Measurements from ENCODE around the gene SLC9A5.

Gene SLC9A5

DNA sequence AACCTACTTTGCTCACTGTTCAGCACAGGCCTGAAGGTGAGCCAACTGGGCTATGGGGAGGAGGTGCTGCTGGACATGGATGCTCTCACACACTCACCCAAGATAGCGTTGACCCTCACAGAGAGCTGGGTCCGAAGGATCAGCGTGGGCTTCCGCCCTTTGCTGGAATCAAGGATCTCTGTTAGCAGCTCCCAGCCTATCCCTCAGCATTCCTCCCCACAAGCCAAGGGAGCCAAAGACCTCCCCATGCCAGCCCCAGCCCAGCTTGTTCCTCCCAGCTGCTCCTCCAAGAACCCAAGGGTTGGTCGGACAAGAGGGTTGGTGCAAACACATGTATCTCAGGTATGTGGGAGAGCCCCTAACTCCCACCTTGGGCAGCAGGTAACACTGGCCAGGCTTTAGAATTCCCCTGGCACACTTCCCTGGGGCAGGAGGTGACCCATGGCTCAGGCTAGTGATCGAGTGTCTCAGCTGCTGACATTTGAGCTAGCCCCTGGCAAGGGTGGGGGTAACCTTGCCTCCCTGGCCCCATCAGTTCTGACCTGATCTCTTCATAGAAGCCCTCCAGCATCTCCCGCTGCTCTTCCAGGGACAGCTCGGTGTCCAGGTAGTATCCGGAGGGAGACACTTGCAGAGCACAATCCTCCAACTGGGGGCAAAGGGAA lies 9.8 kb upstream of the SLC9A5 start:
- DNase-seq (ENCODE audit: low read depth), result no peak

DNA sequence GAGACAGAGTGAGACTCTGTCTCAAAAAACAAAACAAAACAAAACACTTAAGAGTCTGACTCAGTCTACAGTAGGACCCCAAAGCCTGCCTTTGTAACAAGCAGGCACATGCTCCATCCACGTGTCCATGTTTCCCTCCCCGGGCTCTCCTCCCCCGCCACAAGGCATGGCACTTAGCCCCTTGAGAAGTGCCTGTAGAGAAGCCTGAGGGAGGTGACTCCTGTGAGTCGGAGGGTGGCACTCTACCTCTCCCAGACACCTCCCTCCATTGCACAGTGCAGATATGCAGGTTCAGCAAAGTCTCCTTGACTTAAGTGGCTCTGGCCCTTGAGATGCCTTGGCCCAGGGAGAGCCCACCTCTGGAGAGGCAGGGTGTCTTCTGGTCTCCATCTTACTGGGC lies 8.3 kb upstream of the SLC9A5 start:
- DNase-seq (ENCODE audit: low read depth), result no peak

DNA sequence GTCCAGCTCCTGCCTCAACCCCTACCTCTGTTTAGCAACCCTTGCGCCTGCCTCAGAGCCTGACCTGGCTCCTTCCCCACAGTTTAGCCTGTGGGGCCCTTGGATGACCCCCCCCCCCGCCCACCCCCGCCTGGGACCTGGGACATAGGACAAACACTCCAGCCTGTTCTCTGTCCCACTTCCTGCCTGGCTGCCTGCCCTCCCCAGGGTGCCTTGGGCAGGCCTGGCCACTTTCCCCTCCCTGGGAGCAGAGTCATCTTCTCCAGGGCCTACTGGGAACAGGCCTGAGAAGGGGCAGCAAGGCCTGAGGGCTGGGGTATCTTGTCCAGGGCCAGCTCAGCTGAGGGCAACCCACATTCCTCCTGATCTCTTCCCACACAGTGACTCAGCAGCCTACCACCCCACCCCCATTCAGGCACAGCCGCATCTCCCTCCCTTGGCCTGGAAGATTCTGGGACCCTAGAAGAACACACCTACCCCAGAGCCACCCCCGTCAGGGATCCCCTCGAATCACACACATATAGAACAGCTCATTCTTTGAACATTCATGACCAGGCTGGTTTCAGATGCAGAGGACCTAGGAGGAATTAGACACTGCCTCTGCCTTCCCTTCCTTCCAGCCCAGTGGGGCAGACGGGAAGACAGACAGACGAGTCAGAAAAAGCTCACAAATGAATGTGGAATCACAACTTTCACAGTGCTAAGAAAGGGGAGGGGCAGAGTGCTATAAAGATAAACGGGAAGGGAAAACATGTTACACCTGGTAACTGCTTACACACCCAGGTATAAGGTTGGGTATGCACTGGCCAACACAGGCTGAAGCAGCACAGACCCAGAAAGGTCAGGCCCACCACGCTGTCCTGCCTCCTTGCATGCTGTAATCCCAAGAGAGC lies 7.5 kb upstream of the SLC9A5 start:
- DNase-seq (ENCODE audit: low read depth), result no peak

DNA sequence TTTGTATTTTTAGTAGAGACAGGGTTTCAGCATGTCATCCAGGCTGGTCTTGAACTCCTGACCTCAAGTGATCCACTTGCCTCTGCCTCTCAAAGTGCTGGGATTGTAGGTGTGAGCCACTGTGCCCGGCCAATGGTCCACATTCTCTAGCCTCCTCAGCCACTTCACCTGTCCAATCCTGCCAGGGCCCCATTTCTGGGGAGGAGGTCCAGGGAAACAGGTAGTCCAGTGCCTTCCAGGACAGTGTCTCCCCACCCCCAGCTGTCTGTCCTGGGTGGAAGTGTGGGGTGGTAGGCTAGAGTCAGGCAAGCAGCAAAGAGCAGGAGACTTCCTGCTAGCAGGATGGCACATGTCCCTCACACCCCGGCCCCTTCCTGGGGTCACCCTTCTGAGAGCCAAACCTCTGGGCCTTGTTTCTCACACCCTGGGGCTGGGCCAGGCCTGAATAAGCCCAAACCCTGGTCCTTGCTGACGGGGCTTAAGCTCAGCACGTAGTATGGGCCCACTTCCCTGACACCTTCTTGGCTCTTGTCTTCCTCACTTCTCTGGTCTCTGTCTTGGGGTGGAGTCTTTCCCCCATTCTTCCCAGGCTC lies 6.5 kb upstream of the SLC9A5 start:
- DNase-seq (ENCODE audit: low read depth), result no peak

DNA sequence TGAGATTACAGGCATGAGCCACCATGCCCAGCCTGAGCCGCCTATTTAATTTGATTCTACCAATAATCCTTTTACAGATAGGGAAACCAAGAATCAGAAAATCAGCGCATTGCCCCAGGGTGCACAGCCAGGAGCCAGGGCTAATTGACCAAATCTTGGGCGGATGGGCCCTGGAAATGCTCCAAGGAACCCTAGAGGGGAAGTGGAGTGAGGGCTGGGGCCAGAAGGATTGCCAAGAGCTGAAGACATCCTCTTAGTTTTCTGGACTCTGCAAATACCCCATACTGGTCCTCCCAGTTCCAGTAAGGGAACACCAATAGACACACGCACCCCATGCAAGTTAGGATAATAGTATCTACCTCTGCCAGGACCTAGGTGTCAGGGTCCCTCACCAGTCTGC lies 5.3 kb upstream of the SLC9A5 start:
- DNase-seq (ENCODE audit: low read depth), result no peak

DNA sequence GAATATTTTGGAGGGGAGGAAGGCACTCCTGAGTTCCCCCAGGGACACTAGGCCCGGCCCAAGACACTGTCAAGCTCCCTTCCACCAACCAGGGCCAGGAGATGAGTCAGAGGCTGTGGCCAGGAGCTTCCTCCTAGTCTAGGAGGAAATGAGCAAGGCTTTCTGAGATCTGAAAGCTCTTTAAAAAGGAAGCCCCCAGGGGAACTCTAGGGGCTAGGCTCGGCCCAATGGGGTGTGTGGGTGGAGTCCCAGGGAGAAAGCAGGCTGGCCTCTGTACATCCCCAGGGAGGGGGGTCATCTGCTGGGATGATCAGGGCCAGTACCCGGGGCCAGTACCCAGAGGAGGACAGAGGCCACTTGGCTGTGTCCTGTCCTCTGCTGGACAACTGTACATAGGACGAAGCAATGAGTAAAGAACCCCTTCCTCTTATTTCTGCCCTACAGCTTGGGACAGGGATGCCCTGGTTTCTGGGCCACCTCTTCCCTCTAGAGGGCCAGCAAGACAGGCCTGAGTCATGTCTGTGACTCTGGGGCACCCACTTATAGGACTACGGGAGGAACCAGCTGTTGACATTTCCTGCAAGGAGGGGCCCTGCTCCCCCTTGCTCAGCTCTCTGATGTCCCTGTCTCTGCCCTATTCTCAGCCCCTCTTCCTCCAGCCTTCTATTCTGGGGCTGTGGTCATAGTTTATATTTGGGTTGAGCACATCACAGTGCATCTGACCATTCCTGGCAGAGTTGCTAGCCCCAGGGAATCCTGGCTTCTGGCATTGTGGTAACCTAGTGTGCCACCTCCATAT lies 4.2 kb upstream of the SLC9A5 start:
- DNase-seq (ENCODE audit: low read depth), result peak; percentile 69

DNA sequence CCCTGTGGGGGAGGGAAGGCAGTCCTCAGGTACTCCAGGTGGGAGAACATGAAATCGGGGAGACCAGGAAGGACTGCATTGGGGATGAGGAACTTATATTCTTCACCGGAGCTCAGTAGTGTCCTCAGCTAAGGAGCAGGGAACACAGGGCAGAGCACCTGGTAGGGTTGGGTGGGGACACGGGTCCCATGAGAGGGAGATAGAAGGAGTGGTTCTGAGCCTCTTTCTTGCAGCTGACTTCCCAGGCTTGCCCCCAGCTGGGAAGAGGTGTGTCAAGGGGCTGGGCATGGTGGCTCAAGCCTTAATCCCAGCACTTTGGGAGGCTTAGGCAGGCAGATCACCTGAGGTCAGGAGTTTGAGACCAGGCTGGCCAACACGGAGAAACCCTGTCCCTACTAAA lies 3.6 kb upstream of the SLC9A5 start:
- DNase-seq (ENCODE audit: low read depth), result no peak

DNA sequence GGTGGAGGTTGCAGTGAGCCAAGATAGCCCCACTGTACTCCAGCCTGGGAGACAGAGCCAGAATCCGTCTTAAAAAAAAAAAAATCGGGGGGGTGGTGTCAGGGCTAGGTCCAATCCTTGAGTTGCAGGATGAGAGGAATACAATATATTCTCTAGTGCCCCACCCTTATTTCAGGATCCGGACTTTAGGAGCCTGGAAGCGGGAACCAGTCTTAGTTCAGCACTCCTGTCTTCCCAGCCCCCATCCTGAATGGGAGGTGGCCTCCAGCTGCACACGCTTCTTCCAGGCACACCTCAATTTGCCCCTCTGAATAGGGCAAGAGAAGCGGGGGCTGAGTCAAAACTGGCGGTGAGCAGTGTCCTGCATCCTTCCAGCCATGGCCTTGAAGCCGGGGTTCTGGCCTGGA lies 3.1 kb upstream of the SLC9A5 start:
- no peak for DNase-seq (ENCODE audit: low read depth)

DNA sequence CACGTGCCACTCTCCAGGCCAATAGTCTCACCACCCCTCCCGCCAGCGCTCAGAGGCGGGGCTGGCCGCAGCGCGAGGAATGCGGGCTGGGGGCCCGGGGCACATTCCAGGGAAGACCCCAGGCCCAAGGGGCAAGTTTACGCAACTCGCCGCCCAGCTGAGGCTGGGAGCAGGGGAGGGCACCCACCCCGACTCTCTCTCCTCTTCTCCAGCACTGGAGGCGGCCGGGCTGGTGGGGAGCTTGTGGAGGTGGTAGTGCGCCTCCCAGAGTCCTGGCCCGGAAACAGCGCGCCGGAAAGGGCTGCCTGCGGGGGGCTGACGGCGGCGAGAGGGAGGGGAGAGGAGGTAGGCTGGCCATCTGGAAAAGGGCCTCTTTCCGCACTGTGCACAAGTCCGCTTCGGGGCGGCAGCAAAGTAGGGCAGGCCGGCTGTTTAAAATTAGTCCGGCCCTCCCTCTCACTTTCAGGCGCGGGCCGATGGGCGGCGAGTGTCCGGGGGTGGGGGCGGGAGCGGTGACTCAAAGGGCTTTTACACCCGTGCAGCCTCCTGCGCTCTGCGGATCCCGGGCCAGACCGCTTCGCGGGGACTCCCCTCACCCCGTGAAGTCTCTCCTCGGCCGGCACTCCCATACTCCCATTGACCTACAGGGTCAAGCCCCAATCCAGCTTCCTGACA lies 2.6 kb upstream of the SLC9A5 start:
- DNase-seq (ENCODE audit: low read depth), result no peak

DNA sequence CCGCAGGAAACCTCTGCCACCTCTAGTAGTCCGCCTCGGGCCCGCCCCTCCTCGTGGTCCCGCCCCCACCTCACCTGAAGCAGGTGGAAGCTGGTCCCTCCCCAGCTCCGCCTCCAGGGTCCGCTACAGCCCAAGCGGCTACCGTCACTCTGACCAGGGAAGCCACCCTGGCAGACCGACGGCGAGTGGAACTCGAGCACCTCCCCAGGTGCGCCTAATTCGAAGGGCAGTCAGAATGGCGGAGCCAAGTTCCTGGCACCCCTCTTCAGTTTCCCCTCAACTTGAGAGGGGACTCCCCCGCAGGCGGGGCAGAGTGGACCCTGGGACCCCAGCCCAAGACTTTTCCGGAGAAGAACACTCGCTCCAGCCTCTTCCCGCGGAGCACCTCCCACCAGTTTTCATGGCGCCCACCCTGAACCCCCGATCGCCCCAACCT lies 2.0 kb upstream of the SLC9A5 start:
- DNase-seq (ENCODE audit: low read depth), result no peak

DNA sequence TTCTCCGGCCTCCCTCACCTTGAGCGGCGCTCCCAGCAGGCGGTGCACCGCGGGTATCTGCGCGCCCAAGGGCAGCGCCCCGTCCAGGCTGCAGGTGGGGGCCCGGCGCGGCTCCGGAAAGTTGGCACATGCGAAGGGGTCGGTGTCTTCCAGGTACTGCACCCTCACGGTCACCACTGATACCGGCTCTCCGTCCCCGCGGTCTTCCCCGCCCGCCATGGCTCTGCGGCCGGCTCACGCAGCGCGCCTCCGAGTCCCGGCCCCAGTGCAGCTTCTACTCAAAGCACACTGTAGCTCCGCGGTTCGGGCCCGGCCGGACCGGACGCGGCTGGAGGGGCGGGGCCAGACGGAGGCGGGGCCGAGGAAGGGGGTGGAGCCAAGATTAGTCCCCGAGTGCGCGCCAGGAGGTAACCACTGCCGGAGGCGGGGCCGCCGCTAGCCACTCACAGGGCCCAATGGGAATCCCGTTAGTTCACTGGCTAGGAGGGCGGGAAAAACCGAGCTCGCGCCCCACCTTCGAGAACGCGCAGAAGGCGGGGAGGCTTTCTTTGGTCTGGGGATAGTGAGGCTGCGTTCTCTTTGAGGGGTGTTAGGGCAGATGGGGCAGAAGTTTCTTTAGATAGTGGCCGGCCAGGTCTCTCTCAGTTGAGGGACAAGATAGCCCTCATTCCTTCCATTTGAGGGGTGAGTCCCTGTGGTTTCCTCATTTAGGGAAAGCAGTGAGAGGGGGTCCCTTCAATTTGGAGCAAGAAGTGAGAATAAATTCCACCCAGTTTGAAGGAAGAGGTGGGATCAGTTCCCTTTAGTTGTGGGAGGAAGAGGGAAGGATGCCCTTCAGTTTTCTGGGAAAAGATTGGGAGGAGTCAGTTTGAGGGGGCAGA lies 1.3 kb upstream of the SLC9A5 start, which contains the start of gene FHOD1:
Gene FHOD1 (minus strand): TSS at position 290 of the 881 bp plus-strand sequence. CDS start 71 bp downstream, at position 219.
- DNase-seq (ENCODE audit: low read depth), result peak; percentile 93

DNA sequence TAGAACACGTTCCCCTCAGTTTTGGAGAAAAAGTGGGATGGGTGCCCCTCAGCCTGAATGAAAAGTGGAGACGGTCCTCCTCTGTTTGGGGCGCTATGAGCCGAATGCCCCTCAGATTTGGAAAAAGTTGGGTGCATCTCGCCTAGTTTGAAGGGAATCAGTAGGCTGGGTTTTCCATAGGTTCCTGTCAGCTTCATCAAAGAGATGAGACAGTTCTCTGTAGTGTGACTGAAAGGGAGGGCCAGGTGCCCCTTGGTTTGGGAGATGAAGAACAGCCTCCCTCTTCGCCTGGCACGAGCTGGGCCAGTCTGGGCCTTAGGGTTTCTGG lies 742 bp upstream of the SLC9A5 start:
- DNase-seq (ENCODE audit: low read depth), result no peak

DNA sequence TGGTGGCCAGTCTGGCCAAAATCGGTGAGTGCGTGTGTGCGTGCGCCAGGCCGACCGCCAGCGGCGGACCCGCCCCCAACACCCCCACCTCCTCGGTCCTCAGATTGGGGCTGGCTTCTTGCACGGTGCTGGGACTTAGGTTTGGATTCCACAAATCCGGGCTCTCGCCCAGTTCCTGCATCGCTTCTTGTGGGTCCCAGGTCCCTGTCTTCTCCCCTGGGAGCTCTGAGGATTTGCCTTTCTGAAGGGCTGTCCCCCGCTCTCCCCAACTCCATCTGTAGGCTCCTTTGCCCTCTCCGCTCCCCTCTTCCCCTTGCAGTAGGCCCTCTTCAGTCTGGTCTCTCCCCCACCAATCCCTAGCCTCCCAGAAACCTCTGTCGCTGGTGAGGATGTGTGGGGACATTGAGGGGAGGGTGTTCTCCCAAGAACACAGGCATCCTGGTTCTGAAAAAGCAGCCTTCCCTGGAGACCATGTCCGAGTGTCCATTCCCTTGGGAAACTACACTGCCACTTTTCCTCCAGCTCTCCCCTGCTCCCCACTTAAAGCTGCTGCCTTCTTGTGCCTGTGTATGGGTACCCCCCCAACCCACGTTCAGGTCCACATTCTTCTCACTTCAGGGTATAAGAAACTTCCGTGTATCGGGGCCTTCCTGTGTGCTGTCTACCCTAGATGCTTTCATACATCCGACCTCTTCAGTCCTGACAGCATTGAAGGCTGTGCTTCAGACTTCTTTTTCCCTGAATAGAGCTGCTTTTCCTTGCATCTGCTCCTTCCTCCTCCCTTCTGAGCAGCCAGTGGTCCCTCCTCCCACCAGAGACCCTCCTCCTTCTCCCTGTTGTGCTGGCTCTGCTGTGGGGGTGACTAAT lies 632 bp downstream of the SLC9A5 start:
- no peak for DNase-seq (ENCODE audit: low read depth)

DNA sequence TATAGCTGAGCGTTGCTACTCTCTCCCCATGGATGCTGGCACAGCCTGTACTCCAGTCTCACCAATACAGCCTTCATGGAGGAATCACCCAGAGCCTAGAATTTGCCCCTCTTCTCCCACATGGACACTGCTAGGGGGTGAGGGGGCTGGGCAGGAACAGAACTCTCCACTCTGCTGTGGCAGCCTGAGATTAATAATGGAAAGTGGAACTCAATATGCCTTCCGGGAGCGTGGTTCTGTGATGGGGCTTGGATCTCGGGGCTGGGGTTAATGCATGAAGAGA lies 1.2 kb downstream of the SLC9A5 start:
- DNase-seq (ENCODE audit: low read depth), result no peak

DNA sequence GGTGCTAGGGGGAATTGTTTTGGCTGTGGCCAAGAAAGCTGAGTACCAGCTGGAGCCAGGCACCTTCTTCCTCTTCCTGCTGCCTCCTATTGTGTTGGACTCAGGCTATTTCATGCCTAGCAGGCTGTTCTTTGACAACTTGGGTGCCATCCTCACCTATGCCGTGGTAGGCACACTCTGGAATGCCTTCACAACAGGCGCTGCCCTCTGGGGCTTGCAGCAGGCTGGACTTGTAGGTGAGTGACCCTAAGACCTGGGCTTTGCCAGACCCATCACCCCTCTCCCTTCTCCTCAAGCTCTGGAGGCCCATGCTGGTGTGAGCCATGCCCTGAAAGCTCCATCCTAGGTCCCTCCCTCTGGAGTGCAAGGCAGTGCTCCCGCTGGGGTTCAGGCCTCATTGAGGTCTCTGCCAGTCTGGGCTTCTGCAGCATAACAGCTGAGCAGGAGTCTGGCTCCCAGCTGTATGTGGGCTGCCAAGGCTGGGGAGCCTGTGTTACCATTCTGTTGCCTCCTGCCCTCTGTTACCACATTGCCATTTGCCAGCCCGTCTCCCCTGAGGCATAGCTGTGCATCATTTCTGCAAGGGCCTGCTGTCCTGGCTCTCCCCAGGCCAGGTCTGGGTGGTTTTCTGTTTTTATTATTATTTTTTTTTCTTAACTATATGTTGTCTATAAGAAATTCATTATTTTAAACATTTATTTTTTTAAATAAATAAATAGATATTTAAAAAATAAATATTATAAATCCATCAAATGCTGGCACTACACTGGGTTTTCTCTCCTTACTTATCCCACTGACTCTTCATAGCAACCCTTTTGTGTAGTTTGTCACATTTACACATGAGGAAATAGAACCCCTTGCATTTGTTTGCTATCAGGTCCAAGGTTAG lies 4.1 kb downstream of the SLC9A5 start:
- DNase-seq (ENCODE audit: low read depth), result no peak

DNA sequence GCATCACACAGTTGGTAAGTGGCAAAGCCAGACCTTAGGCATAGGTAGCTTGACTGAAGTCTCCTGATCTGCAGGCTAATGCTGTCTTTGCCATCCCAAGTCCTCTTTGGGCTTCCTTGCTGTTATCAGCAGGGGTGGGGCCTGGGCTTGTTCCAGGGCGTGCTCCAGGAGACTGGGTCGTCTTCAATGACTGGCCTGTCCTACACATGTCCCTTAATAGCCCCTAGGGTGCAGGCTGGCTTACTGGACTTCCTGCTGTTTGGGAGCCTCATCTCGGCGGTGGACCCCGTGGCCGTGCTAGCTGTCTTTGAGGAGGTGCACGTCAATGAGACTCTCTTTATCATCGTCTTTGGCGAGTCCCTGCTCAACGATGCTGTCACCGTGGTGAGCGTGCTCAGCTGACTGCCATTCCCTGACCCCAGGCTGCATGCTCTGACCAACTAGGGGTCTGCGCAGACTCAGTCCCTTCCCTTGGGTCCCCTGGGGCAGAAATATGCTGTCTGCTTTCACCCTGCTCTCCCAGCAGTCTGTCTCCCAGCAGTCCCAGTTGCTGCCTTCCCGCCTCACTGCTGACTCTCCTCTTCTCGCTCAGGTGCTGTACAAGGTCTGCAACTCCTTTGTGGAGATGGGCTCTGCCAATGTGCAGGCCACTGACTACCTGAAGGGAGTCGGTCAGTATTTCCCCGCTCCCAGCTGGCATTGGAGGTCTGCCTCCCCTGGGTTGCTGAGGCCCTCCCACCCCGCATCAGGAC lies 6.2 kb downstream of the SLC9A5 start:
- no peak for DNase-seq (ENCODE audit: low read depth)

DNA sequence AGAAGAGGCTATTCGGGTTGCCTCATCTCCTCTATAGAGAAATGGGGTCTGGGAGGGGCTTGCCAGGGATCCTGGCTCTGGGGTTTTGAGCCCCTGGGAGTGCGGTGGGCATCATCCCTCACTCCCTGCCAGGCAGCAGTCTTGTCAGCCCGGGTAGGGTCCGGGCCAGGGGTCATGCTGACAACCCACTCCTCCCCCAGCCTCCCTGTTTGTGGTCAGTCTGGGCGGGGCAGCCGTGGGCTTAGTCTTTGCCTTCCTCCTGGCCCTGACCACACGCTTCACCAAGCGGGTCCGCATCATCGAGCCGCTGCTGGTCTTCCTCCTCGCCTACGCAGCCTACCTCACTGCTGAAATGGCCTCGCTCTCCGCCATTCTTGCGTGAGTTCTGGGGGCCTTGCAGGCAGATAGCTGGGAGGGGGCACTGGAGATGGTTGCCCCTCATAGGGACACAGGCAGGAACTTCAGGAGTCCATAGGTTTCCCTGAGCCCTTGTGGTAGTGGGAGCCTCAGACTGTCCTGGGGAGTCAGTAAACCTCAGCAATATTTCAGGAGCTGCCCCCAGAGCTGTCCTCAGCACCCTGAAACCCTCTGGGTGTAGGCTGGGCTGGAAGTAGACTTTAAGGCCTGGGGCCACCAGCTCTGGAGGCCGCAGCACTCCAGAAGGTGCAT lies 6.9 kb downstream of the SLC9A5 start:
- no peak for DNase-seq (ENCODE audit: low read depth)

All from stimulated activated CD8-positive, alpha-beta memory T cell treated with anti-CD3 and anti-CD28 coated beads, Interleukin-12 subunit alpha, Interleukin-12 subunit beta, amount 100 ng/mL, for 1 hour (primary cell).